NCI-H446 treated with DMSO at 0.1 percent for 48 hours (cell line): ENCODE measurements around the gene FANCC.

ENCODE experiments used
- DNase-seq: peaks from one replicate; lab custom pipeline; 2025; lab: John Stamatoyannopoulos, UW

FANCC gene

GRCh38 chr9:95085036-95085770 lies 232.3 kb downstream of the FANCC start:
- DNase-seq: no peak

- DNase-seq: no peak
Observed at GRCh38 chr9:95084254-95084934, 233.1 kb downstream of the FANCC start.

GRCh38 chr9:95083086-95083768 lies 234.3 kb downstream of the FANCC start:
- no peak for DNase-seq

GRCh38 chr9:95082401-95083084 lies 235.0 kb downstream of the FANCC start:
- no peak for DNase-seq

- DNase-seq: no peak
Observed at GRCh38 chr9:95081998-95082397, 235.5 kb downstream of the FANCC start.

GRCh38 chr9:95080961-95081647 lies 236.4 kb downstream of the FANCC start:
- DNase-seq: no peak

- no peak for DNase-seq
Observed at GRCh38 chr9:95079461-95079860, 238.0 kb downstream of the FANCC start.

GRCh38 chr9:95078939-95079338 lies 238.6 kb downstream of the FANCC start:
- DNase-seq: no peak

- no peak for DNase-seq
Observed at GRCh38 chr9:95078511-95078910, 239.0 kb downstream of the FANCC start.

GRCh38 chr9:95077766-95078370 lies 239.6 kb downstream of the FANCC start:
- DNase-seq: no peak

- no peak for DNase-seq
Observed at GRCh38 chr9:95077053-95077765, 240.3 kb downstream of the FANCC start.

- no peak for DNase-seq
Observed at GRCh38 chr9:95076696-95077052, 240.8 kb downstream of the FANCC start.

GRCh38 chr9:95075700-95076099 lies 241.8 kb downstream of the FANCC start:
- DNase-seq: no peak

- no peak for DNase-seq
Observed at GRCh38 chr9:95074632-95075031, 242.9 kb downstream of the FANCC start.

GRCh38 chr9:95073918-95074317 lies 243.6 kb downstream of the FANCC start:
- DNase-seq: no peak

- DNase-seq: no peak
Observed at GRCh38 chr9:95073042-95073607, 244.4 kb downstream of the FANCC start.

GRCh38 chr9:95071925-95072324 lies 245.6 kb downstream of the FANCC start:
- DNase-seq: no peak

- DNase-seq: no peak
Observed at GRCh38 chr9:95071450-95071849, 246.1 kb downstream of the FANCC start.

- DNase-seq: no peak
Observed at GRCh38 chr9:95070549-95071021, 246.9 kb downstream of the FANCC start.

- no peak for DNase-seq
Observed at GRCh38 chr9:95067897-95068296, 249.6 kb downstream of the FANCC start.
